Measurements from ENCODE around the gene TBL1X.

TBL1X gene

GRCh38 chrX:9542106-9542760 is 77.4 kb downstream of the TBL1X start:
- peak; percentile 25 for DNase-seq
- no peak overlapping the region for H3K4me3 ChIP-seq (ENCODE audit: low read depth, low read length)
- H3K9me3 ChIP-seq = no peaks in the 10 kb centered on the region
- TF ChIP-seq, protein P1, sequence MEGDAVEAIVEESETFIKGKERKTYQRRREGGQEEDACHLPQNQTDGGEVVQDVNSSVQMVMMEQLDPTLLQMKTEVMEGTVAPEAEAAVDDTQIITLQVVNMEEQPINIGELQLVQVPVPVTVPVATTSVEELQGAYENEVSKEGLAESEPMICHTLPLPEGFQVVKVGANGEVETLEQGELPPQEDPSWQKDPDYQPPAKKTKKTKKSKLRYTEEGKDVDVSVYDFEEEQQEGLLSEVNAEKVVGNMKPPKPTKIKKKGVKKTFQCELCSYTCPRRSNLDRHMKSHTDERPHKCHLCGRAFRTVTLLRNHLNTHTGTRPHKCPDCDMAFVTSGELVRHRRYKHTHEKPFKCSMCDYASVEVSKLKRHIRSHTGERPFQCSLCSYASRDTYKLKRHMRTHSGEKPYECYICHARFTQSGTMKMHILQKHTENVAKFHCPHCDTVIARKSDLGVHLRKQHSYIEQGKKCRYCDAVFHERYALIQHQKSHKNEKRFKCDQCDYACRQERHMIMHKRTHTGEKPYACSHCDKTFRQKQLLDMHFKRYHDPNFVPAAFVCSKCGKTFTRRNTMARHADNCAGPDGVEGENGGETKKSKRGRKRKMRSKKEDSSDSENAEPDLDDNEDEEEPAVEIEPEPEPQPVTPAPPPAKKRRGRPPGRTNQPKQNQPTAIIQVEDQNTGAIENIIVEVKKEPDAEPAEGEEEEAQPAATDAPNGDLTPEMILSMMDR (IDR thresholded peaks at IDR 0.05; ENCODE audit: low read depth, low read length) = no peak
- no peaks in the 10 kb centered on the region for H3K4me1 ChIP-seq
- H3K36me3 ChIP-seq = no peaks in the 10 kb centered on the region
- H3K27me3 ChIP-seq = no peaks in the 10 kb centered on the region

DNA sequence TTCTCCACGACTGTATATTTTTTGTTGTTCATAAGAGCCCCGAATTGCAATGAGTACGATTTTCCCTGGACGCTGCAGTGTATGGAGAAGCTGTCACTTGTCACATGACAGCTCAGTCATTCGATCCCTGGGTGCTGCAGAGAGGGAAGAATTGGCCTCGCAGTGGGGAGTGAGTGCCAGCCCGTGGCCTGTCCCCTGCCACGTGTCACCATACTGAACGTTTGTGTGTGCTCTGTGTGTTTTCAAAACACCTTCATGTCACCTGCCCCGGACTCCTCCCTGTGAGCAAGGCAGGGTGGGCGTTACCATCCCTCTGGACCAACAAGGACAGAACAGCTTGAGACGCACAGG is 77.9 kb downstream of the TBL1X start:
- Histone ChIP-seq H3K4me1 (no peaks in the 10 kb centered on the region), H3K9me3 (no peaks in the 10 kb centered on the region)
- no peak for DNase-seq

DNA sequence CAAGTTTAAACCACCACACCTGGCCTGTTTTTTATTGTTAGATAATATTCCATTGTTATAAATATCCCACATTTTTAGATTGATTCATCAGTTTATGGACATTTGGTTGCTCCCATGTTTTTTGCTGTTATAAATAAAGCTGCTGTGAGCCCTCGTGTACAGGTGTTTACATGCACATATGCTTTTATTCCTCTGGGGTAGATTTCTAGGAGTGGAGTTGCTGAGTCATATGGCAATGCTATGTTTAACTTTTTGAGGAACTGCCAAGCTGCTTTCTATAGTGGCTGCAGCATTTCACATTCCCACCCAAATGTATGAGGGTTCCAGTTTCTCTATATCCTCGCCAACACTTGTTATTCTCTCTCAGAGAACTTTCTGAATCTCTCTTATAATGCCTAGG is 90.5 kb downstream of the TBL1X start:
- H3K4me3 ChIP-seq (ENCODE audit: low read depth, low read length) = no peak overlapping the region
- H3K36me3 ChIP-seq = no peaks in the 10 kb centered on the region
- TF ChIP-seq, protein P1 (IDR thresholded peaks at IDR 0.05; ENCODE audit: low read depth, low read length) = no peak
- H3K9me3 ChIP-seq = no peaks in the 10 kb centered on the region
- H3K4me1 ChIP-seq = no peaks in the 10 kb centered on the region
- H3K27me3 ChIP-seq = no peaks in the 10 kb centered on the region
- no peak for DNase-seq

More for the DNA sequence above, 77.9 kb downstream of the TBL1X start:
- Histone ChIP-seq H3K36me3 (no peaks in the 10 kb centered on the region), H3K27me3 (no peaks in the 10 kb centered on the region), H3K4me3 (ENCODE audit: low read depth, low read length) (no peak overlapping the region)
- TF ChIP-seq, protein P1 (IDR thresholded peaks at IDR 0.05; ENCODE audit: low read depth, low read length) = no peak

DNA sequence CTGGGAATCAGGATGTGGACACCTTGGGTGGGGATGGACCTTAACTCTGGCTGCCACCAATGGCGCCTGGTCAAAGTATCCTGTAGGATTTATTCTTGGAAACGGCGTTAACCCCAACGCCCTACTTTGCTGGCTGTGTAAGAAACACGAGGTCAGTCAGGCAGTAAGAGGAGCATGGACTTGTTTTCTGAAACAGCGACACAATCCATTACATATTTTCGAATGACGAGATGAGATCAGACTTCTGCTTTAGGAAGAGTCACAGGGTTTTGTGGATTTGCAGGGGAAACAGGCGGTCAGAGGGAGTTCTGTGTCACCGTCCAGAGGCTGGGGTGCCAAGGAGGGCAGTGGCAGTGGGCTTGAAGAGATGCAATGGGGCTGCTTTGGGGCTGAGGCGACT is 92.2 kb downstream of the TBL1X start:
- H3K4me1 ChIP-seq = no peaks in the 10 kb centered on the region
- no peaks in the 10 kb centered on the region for H3K36me3 ChIP-seq
- H3K27me3 ChIP-seq = no peaks in the 10 kb centered on the region
- no peaks in the 10 kb centered on the region for H3K9me3 ChIP-seq
- TF ChIP-seq, protein P1 (IDR thresholded peaks at IDR 0.05; ENCODE audit: low read depth, low read length) = no peak
- H3K4me3 ChIP-seq (ENCODE audit: low read depth, low read length) = no peak overlapping the region
- DNase-seq = no peak

DNA sequence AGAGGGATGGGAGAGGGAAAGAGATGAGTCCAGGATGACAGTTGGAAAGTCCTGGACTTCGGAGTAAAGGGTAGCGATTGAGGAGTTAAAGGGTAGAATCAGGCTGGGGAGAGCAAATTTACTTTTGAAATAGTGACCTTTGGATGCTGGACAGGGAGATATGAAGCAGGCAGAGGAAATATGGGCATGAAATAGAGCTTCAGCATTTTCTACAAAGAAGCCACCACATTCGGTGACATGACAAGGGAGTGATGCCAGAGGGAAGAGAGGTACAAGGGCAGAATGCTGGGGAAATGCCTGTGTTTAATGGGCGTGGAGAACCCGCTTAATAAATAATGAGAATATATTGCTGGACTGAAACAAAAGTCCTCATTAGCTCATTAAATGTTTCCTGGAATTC is 92.7 kb downstream of the TBL1X start:
- H3K9me3 ChIP-seq = no peaks in the 10 kb centered on the region

DNA sequence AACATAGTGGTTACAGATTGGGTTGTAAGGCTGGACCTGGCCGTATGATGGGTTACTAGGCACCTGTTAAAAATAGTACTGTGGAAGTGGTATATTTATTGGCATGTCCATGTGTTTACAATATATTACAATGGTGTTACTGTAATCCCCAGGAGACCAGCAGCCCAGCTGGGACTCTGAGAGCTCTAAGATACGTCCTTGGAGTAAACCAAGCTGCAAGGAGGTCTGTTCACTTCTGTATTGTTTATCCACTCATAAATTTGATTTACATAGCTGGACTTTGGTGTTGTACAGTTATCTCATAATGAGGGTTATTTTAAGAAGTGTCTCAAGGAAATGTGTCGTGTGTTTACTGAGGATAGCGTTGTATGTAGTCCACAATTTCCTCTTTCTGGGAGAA is 93.8 kb downstream of the TBL1X start:
- Histone ChIP-seq H3K4me1 (no peaks in the 10 kb centered on the region), H3K27me3 (no peaks in the 10 kb centered on the region), H3K4me3 (ENCODE audit: low read depth, low read length) (no peak overlapping the region), H3K9me3 (no peaks in the 10 kb centered on the region), H3K36me3 (no peaks in the 10 kb centered on the region)
- no peak for DNase-seq
- TF ChIP-seq, protein P1 (IDR thresholded peaks at IDR 0.05; ENCODE audit: low read depth, low read length) = no peak

More for the DNA sequence above, 92.7 kb downstream of the TBL1X start:
- Histone ChIP-seq H3K36me3 (no peaks in the 10 kb centered on the region), H3K4me1 (no peaks in the 10 kb centered on the region), H3K27me3 (no peaks in the 10 kb centered on the region), H3K4me3 (ENCODE audit: low read depth, low read length) (no peak overlapping the region)
- TF ChIP-seq, protein P1 (IDR thresholded peaks at IDR 0.05; ENCODE audit: low read depth, low read length) = no peak
- DNase-seq = no peak

Measured in BE2C (cell line).